ENCODE results near the gene TRIM14. TPM values are rescaled to one million over a fixed set of nuclear protein-coding genes. Genes with fewer than 3 reads are reported as not detected.

The TRIM14 gene
- total and polyA plus RNA-seq, 2 donors (not counting 1 experiment from before 2014, with no cell fraction given) = 22.5 to 23.9 TPM

DNA sequence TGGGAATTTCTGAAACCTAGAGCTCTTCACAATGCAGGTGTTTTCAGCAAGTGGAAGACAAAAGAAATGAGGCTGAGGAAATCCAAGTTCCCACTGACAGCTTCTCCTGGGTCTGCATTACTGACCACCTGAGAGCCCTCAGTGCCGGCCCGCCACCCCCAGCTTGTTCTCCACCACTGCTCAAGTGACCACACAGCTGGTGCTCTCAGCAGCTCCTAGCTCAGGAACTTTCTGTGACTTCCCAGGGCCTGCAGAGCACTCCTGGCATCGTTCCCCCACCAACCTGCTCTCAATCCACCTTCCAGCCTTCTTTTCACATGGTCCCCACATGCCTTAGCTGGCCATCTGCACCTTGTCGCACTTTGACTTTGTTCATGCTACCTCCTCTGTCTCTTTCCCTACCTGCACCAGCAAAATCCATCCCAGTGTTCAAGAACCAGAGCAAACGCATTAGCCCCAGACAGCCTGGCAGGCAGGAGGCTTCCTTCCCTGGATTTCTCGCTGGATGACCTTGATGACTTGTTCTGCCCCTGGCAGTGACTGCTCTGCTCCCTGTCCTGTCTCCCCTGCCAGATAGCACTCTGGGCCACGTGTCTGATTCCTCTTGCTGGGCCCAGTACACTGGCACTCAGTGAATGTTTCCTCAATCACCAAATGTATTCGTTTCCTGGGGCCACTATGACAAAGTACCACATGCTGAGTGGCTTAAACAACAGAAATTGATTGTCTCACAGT lies 97.5 kb downstream of the TRIM14 start:
- Mint-ChIP-seq H3K9me3 (ENCODE audit: insufficient read depth) (no peaks in the 10 kb centered on the region), H3K4me3 (no peak overlapping the region), H3K27ac (no peak overlapping the region), H3K4me1 (no peaks in the 10 kb centered on the region), H3K27me3 (no peaks in the 10 kb centered on the region)
- intact Hi-C loops (cut with micrococcal nuclease) = no loop called here
- DNase-seq = no peak
- H3K79me2 ChIP-seq (ENCODE audit: control insufficient read depth, insufficient read depth, low read length) = no peaks in the 10 kb centered on the region
- no peak overlapping the region for H3K4me3 ChIP-seq (ENCODE audit: control extremely low read depth in 1 of 5, extremely low read depth in 1 of 5, insufficient read depth in 1 of 5, low read depth in 2 of 5, low read length in 4 of 5)
- no peaks in the 10 kb centered on the region for H3K9me3 ChIP-seq (ENCODE audit: control extremely low read depth in 1 of 3, control insufficient read depth in 2 of 3, insufficient read depth in 1 of 3, low read length in 2 of 3)
- ATAC-seq (ENCODE audit: low read depth) = no peak
- ChIA-PET POLR2A (interaction anchor here (0.6 kb wide), 1 partner anchor 72 kb away, joined by 3 read pairs; no protein-coding TSS in a partner anchor), CTCF (interaction anchor here (0.6 to 1.4 kb wide), 3 partner anchors 10 to 127 kb away, joined by 3 to 4 read pairs (median 3); no protein-coding TSS in a partner anchor)
- H2AFZ ChIP-seq (ENCODE audit: insufficient read depth, low read depth, low read length, poor library complexity, severe bottlenecking) = no peak overlapping the region
- no peaks in the 10 kb centered on the region for H4K20me1 ChIP-seq (ENCODE audit: control insufficient read depth, insufficient read depth, low read length, poor library complexity, severe bottlenecking)
- no peak overlapping the region for H3K4me2 ChIP-seq (replicated peaks; ENCODE audit: low read depth, low read length, poor library complexity, severe bottlenecking)
- no peaks in the 10 kb centered on the region for H3K27me3 ChIP-seq (replicated peaks in 1 of 4; ENCODE audit: control extremely low read depth in 1 of 4, control insufficient read depth in 3 of 4, insufficient read depth in 4 of 4, low read length in 3 of 4)
- WGBS (ENCODE audit: insufficient coverage) = 86% methylated on average over 8 of the region's 8 CpGs
- peaks cover 0 to 24% of the 10 kb centered on the region in 2 experiments for H3K36me3 ChIP-seq (replicated peaks in 1 of 2; ENCODE audit: control extremely low read depth in 1 of 2, control insufficient read depth in 1 of 2, extremely low read depth in 1 of 2, insufficient read depth in 2 of 2, low read length in 1 of 2)
- H3K27ac ChIP-seq (ENCODE audit: low read length in 2 of 2) = no peak overlapping the region
- no peak overlapping the region for H3K9ac ChIP-seq (ENCODE audit: low read length)
- TF ChIP-seq, protein P1, sequence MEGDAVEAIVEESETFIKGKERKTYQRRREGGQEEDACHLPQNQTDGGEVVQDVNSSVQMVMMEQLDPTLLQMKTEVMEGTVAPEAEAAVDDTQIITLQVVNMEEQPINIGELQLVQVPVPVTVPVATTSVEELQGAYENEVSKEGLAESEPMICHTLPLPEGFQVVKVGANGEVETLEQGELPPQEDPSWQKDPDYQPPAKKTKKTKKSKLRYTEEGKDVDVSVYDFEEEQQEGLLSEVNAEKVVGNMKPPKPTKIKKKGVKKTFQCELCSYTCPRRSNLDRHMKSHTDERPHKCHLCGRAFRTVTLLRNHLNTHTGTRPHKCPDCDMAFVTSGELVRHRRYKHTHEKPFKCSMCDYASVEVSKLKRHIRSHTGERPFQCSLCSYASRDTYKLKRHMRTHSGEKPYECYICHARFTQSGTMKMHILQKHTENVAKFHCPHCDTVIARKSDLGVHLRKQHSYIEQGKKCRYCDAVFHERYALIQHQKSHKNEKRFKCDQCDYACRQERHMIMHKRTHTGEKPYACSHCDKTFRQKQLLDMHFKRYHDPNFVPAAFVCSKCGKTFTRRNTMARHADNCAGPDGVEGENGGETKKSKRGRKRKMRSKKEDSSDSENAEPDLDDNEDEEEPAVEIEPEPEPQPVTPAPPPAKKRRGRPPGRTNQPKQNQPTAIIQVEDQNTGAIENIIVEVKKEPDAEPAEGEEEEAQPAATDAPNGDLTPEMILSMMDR (IDR thresholded peaks at IDR 0.05) = no peak
- no peaks in the 10 kb centered on the region for H3K4me1 ChIP-seq (ENCODE audit: control insufficient read depth in 2 of 2, insufficient read depth in 2 of 2, low read length in 2 of 2)

DNA sequence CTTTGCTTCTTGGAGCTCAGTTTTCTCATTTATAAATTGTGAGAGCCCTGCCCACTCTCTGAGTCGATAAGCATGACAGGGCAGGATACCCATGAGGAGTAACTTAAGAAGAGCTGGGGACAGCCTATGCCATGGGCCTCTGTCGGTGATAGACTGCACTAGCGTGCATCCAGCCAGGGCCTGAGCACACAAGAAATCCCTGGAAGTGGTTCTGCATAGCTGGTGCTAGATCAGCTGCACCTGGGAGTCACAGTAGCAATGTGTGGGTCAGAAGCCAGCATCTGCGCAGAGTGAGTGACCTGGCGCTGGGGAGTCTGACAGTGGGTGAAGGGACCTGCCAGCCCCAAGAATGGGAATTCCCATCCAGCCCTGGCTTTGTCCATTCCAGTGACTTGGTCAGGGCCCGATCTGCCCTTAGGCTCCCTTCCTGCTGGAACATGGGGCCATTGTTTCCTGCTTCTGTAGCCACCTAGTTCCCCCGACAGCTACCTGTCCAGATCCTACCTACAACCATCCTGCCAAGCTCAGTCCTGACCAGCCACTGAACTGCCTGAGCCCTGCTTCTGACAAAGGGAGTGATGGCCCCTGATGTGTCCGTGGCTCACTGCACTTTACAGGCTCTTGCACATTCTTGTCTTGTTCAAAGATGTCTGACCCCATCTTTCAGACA lies 98.4 kb downstream of the TRIM14 start:
- ChIA-PET CTCF (interaction anchor here (0.6 to 1.8 kb wide), 3 partner anchors 11 to 128 kb away, joined by 3 to 7 read pairs (median 4); no protein-coding TSS in a partner anchor), POLR2A (interaction anchor here (0.6 kb wide), 1 partner anchor 73 kb away, joined by 3 read pairs; no protein-coding TSS in a partner anchor)
- intact Hi-C loops (cut with micrococcal nuclease) = no loop called here
- TF ChIP-seq, protein P1 (IDR thresholded peaks at IDR 0.05) = no peak
- TF ChIP-seq EZH2 (IDR thresholded peaks at IDR 0.05; ENCODE audit: borderline replicate concordance, insufficient read depth, low read depth, low read length, poor library complexity, severe bottlenecking) = no peak
- no peak overlapping the region for H3K27ac ChIP-seq (ENCODE audit: low read length in 2 of 2)
- no peak overlapping the region for H2AFZ ChIP-seq (ENCODE audit: insufficient read depth, low read depth, low read length, poor library complexity, severe bottlenecking)
- no peaks in the 10 kb centered on the region for H3K9me3 ChIP-seq (ENCODE audit: control extremely low read depth in 1 of 3, control insufficient read depth in 2 of 3, insufficient read depth in 1 of 3, low read length in 2 of 3)
- H3K9ac ChIP-seq (ENCODE audit: low read length) = no peak overlapping the region
- peaks cover 0 to 32% of the 10 kb centered on the region in 2 experiments for H3K36me3 ChIP-seq (replicated peaks in 1 of 2; ENCODE audit: control extremely low read depth in 1 of 2, control insufficient read depth in 1 of 2, extremely low read depth in 1 of 2, insufficient read depth in 2 of 2, low read length in 1 of 2)
- H3K4me1 Mint-ChIP-seq = no peaks in the 10 kb centered on the region
- H3K27ac Mint-ChIP-seq = no peak overlapping the region
- 96% methylated on average over 8 of the region's 8 CpGs for WGBS (ENCODE audit: insufficient coverage)
- no peaks in the 10 kb centered on the region for H3K4me1 ChIP-seq (ENCODE audit: control insufficient read depth in 2 of 2, insufficient read depth in 2 of 2, low read length in 2 of 2)
- no peak for DNase-seq
- no peaks in the 10 kb centered on the region for H3K27me3 Mint-ChIP-seq
- H3K4me3 Mint-ChIP-seq = no peak overlapping the region
- no peak for ATAC-seq (ENCODE audit: low read depth)
- no peak overlapping the region for H3K4me2 ChIP-seq (replicated peaks; ENCODE audit: low read depth, low read length, poor library complexity, severe bottlenecking)
- no peaks in the 10 kb centered on the region for H4K20me1 ChIP-seq (ENCODE audit: control insufficient read depth, insufficient read depth, low read length, poor library complexity, severe bottlenecking)
- H3K4me3 ChIP-seq (ENCODE audit: control extremely low read depth in 1 of 5, extremely low read depth in 1 of 5, insufficient read depth in 1 of 5, low read depth in 2 of 5, low read length in 4 of 5) = no peak overlapping the region
- H3K9me3 Mint-ChIP-seq (ENCODE audit: insufficient read depth) = no peaks in the 10 kb centered on the region
- H3K79me2 ChIP-seq (ENCODE audit: control insufficient read depth, insufficient read depth, low read length) = no peaks in the 10 kb centered on the region
- H3K27me3 ChIP-seq (replicated peaks in 1 of 4; ENCODE audit: control extremely low read depth in 1 of 4, control insufficient read depth in 3 of 4, insufficient read depth in 4 of 4, low read length in 3 of 4) = no peaks in the 10 kb centered on the region

All from B cell (primary cell).